ENCODE measurements around the gene FCN3.

DNA sequence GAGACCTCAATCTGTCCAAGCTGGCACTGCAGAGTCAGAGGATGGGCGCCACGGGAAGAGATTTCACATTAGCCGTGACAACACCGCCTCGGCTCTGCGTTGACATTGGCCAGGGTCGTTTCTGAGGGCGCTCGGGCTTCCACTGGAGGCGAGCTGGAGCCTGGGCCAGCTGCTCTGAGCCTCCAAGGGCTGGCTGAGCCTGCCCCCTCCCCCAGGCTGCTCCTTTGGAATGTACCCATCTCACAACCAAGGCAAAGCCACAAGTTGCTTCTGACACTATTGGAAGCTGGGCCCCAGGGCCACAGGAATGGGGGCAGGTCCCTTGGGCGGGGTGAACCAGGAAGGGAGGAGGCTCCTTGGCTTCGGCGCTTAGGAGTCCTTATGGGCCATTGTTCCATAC is 30.4 kb upstream of the FCN3 start:
- no peak for TF ChIP-seq POLR2A (IDR thresholded peaks at IDR 0.05)
- TF ChIP-seq, protein P1, sequence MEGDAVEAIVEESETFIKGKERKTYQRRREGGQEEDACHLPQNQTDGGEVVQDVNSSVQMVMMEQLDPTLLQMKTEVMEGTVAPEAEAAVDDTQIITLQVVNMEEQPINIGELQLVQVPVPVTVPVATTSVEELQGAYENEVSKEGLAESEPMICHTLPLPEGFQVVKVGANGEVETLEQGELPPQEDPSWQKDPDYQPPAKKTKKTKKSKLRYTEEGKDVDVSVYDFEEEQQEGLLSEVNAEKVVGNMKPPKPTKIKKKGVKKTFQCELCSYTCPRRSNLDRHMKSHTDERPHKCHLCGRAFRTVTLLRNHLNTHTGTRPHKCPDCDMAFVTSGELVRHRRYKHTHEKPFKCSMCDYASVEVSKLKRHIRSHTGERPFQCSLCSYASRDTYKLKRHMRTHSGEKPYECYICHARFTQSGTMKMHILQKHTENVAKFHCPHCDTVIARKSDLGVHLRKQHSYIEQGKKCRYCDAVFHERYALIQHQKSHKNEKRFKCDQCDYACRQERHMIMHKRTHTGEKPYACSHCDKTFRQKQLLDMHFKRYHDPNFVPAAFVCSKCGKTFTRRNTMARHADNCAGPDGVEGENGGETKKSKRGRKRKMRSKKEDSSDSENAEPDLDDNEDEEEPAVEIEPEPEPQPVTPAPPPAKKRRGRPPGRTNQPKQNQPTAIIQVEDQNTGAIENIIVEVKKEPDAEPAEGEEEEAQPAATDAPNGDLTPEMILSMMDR (IDR thresholded peaks at IDR 0.05): no peak

All from ovary (tissue), 3 donors.